Neural progenitor cell (in vitro differentiated cells): Measurements from ENCODE around the gene ALDH1L2. TPM values are rescaled to one million over a fixed set of nuclear protein-coding genes. Genes with fewer than 3 reads are reported as not detected.

ENCODE experiments used
- DNase-seq: peaks from one replicate; pipeline ENCODE4 v3.0.0-alpha.2; 2016; ENCODE audit warnings: low spot score
- H2AFZ ChIP-seq: fragments of 200-600 bp; sonication (generic); replicated peaks from 2 replicates; pipeline ENCODE4 v1.6.1; 2016; ENCODE audit warnings: antibody characterized with exemption
- H3F3A ChIP-seq: fragments of 200-600 bp; sonication (generic); 2 replicates; pipeline ENCODE4 v1.6.1; 2016; ENCODE audit warnings: antibody characterized with exemption, low read depth
- H3K27ac ChIP-seq: fragments of 200-600 bp; sonication (generic); 2 replicates; pipeline ENCODE4 v1.5.1; 2016; ENCODE audit warnings: mild to moderate bottlenecking
- H3K27me3 ChIP-seq: fragments of 200-600 bp; sonication (generic); 2 replicates; pipeline ENCODE4 v1.6.1; 2016; ENCODE audit warnings: mild to moderate bottlenecking, moderate library complexity
- H3K36me3 ChIP-seq: fragments of 200-600 bp; sonication (generic); 2 replicates; pipeline ENCODE4 v1.5.1; 2016
- H3K4me1 ChIP-seq: fragments of 200-600 bp; sonication (generic); 2 replicates; pipeline ENCODE4 v1.6.1; 2016; ENCODE audit warnings: mixed run types
- H3K4me2 ChIP-seq: fragments of 200-600 bp; sonication (generic); 2 replicates; pipeline ENCODE4 v1.6.1; 2016
- H3K4me3 ChIP-seq: fragments of 200-600 bp; sonication (generic); 2 replicates; pipeline ENCODE4 v1.5.1; 2016
- H3K79me2 ChIP-seq: fragments of 200-600 bp; sonication (generic); 2 replicates; pipeline ENCODE4 v1.6.1; 2016; ENCODE audit warnings: low read depth
- H3K9ac ChIP-seq: fragments of 200-600 bp; sonication (generic); 2 replicates; pipeline ENCODE4 v1.6.1; 2016
- H3K9me3 ChIP-seq: fragments of 200-600 bp; sonication (generic); 2 replicates; pipeline ENCODE4 v1.5.1; 2016; ENCODE audit warnings: low read depth
- H4K20me1 ChIP-seq: fragments of 200-600 bp; sonication (generic); 2 replicates; pipeline ENCODE4 v1.6.1; 2016; ENCODE audit warnings: low read depth
- H3K27ac Mint-ChIP-seq: 3 replicates; pipeline ENCODE4 v1.8.0; 2021; ENCODE audit warnings: mixed read lengths
- H3K27me3 Mint-ChIP-seq: 2 replicates; pipeline ENCODE4 v1.8.0; 2022; ENCODE audit warnings: low read depth, mild to moderate bottlenecking, inconsistent platforms, moderate library complexity, mixed read lengths; ENCODE audit not compliant: insufficient read depth
- H3K36me3 Mint-ChIP-seq: 3 replicates; pipeline ENCODE4 v1.8.0; 2021; ENCODE audit warnings: mixed read lengths
- H3K4me1 Mint-ChIP-seq: 3 replicates; pipeline ENCODE4 v1.8.0; 2021; ENCODE audit warnings: mixed read lengths
- H3K4me3 Mint-ChIP-seq: 3 replicates; pipeline ENCODE4 v1.8.0; 2021; ENCODE audit warnings: mild to moderate bottlenecking, moderate library complexity, mixed read lengths
- H3K9me3 Mint-ChIP-seq: 3 replicates; pipeline ENCODE4 v1.8.0; 2020; ENCODE audit warnings: mixed read lengths
- EZH2 ChIP-seq: fragments of 200-600 bp; sonication (generic); IDR thresholded peaks from 2 replicates; pipeline ENCODE4 v1.6.1; 2017; ENCODE audit warnings: antibody characterized with exemption, mild to moderate bottlenecking, moderate library complexity
- EZH2phosphoT487 ChIP-seq: fragments of 200-600 bp; sonication (generic); IDR thresholded peaks from 2 replicates; pipeline ENCODE4 v1.6.1; 2017; ENCODE audit warnings: antibody characterized with exemption
- total RNA-seq: library from RNA; depleted of rRNA; stranded (reverse); fragments of >200 nt; gene quantifications from 2 replicates; pipeline ENCODE4 v1.2.3, GENCODE V29; 2015; ENCODE audit warnings: low replicate concordance
- TF ChIP-seq, protein P1 (sequence below): fragments of 200-600 bp; sonication (generic); IDR thresholded peaks from 2 replicates; pipeline ENCODE4 v1.5.1; 2017; ENCODE audit warnings: antibody characterized with exemption, mild to moderate bottlenecking

ALDH1L2 gene
- total RNA-seq, 1 donor from 2014 or later = 0.13 TPM

DNA sequence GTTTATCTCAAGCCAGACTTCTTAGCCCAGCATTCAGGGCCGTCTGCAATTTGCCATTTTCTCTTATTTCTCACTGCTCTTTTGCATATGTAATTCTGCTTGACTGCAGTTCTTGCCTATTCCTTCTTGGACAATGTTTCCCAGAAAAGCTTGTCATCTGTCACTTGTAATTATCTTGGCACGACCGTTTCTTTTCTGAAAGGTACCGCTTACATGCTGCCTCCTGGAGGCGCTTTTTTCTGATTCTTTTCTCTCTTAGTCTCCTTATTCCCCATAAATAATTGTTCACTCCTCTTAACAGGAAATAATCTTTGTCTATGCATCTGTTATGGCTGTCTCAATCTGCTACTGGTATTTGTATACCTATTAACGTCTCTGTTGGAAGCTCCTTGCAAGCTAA is 1.2 kb upstream of the ALDH1L2 start:
- no peaks in the 10 kb centered on the region for H3K79me2 ChIP-seq
- H3K4me1 Mint-ChIP-seq = peaks cover 10% of the 10 kb centered on the region
- no peak overlapping the region for H3K4me3 ChIP-seq
- no peaks in the 10 kb centered on the region for H3K36me3 Mint-ChIP-seq
- no peak overlapping the region for H3K27ac ChIP-seq
- H3K4me2 ChIP-seq = no peak overlapping the region
- peaks cover 39% of the 10 kb centered on the region for H3K27me3 ChIP-seq
- DNase-seq = no peak
- peaks cover 8% of the 10 kb centered on the region for H3K4me1 ChIP-seq
- H3K4me3 Mint-ChIP-seq = peak overlapping the region; percentile 52
- H2AFZ ChIP-seq = no peak overlapping the region
- no peak overlapping the region for H3K9ac ChIP-seq
- H3K36me3 ChIP-seq = no peaks in the 10 kb centered on the region
- H3K9me3 ChIP-seq = no peaks in the 10 kb centered on the region
- peaks cover 11% of the 10 kb centered on the region for H3K27me3 Mint-ChIP-seq
- H4K20me1 ChIP-seq = no peaks in the 10 kb centered on the region
- TF ChIP-seq EZH2 (no peak), EZH2phosphoT487 (no peak)
- TF ChIP-seq, protein P1, sequence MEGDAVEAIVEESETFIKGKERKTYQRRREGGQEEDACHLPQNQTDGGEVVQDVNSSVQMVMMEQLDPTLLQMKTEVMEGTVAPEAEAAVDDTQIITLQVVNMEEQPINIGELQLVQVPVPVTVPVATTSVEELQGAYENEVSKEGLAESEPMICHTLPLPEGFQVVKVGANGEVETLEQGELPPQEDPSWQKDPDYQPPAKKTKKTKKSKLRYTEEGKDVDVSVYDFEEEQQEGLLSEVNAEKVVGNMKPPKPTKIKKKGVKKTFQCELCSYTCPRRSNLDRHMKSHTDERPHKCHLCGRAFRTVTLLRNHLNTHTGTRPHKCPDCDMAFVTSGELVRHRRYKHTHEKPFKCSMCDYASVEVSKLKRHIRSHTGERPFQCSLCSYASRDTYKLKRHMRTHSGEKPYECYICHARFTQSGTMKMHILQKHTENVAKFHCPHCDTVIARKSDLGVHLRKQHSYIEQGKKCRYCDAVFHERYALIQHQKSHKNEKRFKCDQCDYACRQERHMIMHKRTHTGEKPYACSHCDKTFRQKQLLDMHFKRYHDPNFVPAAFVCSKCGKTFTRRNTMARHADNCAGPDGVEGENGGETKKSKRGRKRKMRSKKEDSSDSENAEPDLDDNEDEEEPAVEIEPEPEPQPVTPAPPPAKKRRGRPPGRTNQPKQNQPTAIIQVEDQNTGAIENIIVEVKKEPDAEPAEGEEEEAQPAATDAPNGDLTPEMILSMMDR = no peak
- peaks cover 12% of the 10 kb centered on the region for H3F3A ChIP-seq
- no peak overlapping the region for H3K27ac Mint-ChIP-seq
- H3K9me3 Mint-ChIP-seq = peaks cover 8% of the 10 kb centered on the region

DNA sequence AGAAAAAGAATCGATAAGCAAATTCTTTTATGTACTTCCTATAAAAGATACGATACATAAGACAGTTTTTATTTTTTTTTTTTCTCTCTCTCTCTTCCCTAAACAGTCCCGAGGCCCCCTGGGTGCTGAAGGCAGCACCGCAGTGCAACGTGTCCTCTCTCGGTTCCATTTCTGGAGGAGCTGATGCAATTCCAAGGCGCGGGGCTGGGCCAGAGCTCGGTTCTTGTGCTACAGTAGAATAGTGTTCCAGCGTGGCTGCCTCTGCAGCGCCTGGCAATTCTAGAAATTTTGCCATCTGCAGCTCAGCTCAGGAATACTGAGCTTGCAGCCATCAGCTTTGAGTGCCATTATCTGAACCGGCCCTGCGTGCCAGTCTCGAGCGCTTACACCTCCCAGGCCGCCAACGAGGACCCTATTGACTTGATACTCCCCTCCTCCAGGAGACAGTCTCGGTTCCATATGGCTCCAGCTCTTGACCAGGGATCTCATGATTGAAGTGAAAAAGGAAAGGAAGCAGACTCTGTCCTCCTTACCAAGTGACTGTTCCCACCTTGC is 630 bp downstream of the ALDH1L2 start:
- Histone ChIP-seq H3K27me3 (peaks cover 39% of the 10 kb centered on the region), H3K36me3 (no peaks in the 10 kb centered on the region), H4K20me1 (no peaks in the 10 kb centered on the region), H3K79me2 (no peaks in the 10 kb centered on the region), H3K27ac (no peak overlapping the region), H3K4me3 (peak overlapping the region; percentile 67), H3F3A (peaks cover 12% of the 10 kb centered on the region), H3K9me3 (no peaks in the 10 kb centered on the region), H3K9ac (no peak overlapping the region), H3K4me1 (peaks cover 13% of the 10 kb centered on the region), H3K4me2 (peak overlapping the region; percentile 99), H2AFZ (peak overlapping the region; percentile 99)
- Mint-ChIP-seq H3K27ac (peak overlapping the region; percentile 22), H3K9me3 (peaks cover 8% of the 10 kb centered on the region), H3K36me3 (no peaks in the 10 kb centered on the region), H3K27me3 (peaks cover 9% of the 10 kb centered on the region), H3K4me3 (peak overlapping the region; percentile 87), H3K4me1 (peaks cover 9% of the 10 kb centered on the region)
- TF ChIP-seq, protein P1 = no peak
- TF ChIP-seq EZH2 (no peak), EZH2phosphoT487 (no peak)
- DNase-seq = peak; percentile 34

DNA sequence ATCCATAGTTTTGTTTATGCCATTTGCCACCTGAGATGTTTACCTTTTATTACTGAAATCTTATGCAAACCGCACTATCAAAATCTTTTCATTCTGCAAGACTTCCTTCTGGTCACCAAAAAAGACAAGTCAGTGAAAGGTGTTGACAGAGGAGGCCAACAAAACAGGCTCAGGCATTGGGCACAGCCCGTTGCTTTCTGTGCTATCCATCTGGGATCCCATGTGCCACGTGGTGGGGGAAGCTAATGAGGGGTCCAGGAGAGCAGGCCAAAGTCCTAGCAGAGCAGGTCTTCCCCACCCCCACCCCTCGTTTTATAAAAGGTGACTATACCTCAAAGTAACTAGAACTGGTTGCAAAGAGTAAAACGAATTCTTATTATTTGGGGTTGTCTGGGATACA is 1.2 kb downstream of the ALDH1L2 start:
- Histone ChIP-seq H3K4me2 (peak overlapping the region; percentile 99), H3F3A (peaks cover 12% of the 10 kb centered on the region), H3K27ac (no peak overlapping the region), H3K79me2 (no peaks in the 10 kb centered on the region), H3K36me3 (no peaks in the 10 kb centered on the region), H3K9ac (no peak overlapping the region), H4K20me1 (no peaks in the 10 kb centered on the region), H3K4me1 (peaks cover 15% of the 10 kb centered on the region), H3K4me3 (no peak overlapping the region), H3K27me3 (peaks cover 39% of the 10 kb centered on the region), H2AFZ (no peak overlapping the region), H3K9me3 (no peaks in the 10 kb centered on the region)
- Mint-ChIP-seq H3K36me3 (no peaks in the 10 kb centered on the region), H3K9me3 (peaks cover 8% of the 10 kb centered on the region), H3K4me3 (peak overlapping the region; percentile 10), H3K4me1 (peaks cover 9% of the 10 kb centered on the region), H3K27me3 (peaks cover 9% of the 10 kb centered on the region), H3K27ac (no peak overlapping the region)
- TF ChIP-seq EZH2phosphoT487 (no peak), EZH2 (no peak)
- TF ChIP-seq, protein P1 = no peak
- no peak for DNase-seq
